ENCODE data around the gene RPS6KA3.

The RPS6KA3 gene

GRCh38 chrX:20218836-20219505 is 47.7 kb downstream of the RPS6KA3 start:
- 79% methylated on average over 9 of the region's 9 CpGs for WGBS
- Histone ChIP-seq H3K9me3 (ENCODE audit: insufficient read depth, low read depth, low read length) (no peaks in the 10 kb centered on the region), H3K4me3 (ENCODE audit: low read length) (no peak overlapping the region)

GRCh38 chrX:20217906-20218305 is 48.8 kb downstream of the RPS6KA3 start:
- H3K4me1 ChIP-seq (ENCODE audit: insufficient read depth, low read length) = peaks cover 13% of the 10 kb centered on the region
- no peak overlapping the region for H3K4me3 ChIP-seq (ENCODE audit: low read length)
- H3K9me3 ChIP-seq (ENCODE audit: insufficient read depth, low read depth, low read length) = no peaks in the 10 kb centered on the region
- WGBS = 69% methylated on average over 2 of the region's 2 CpGs
- H3K9ac ChIP-seq (ENCODE audit: low read depth, low read length) = no peak overlapping the region
- no peaks in the 10 kb centered on the region for H3K27me3 ChIP-seq (ENCODE audit: insufficient read depth, low read length)
- H3K36me3 ChIP-seq (ENCODE audit: insufficient read depth, low read length) = no peaks in the 10 kb centered on the region
- H3K27ac ChIP-seq (ENCODE audit: low read depth, low read length) = no peak overlapping the region

More at GRCh38 chrX:20218836-20219505, 47.7 kb downstream of the RPS6KA3 start:
- H3K27ac ChIP-seq (ENCODE audit: low read depth, low read length) = no peak overlapping the region
- peaks cover 13% of the 10 kb centered on the region for H3K4me1 ChIP-seq (ENCODE audit: insufficient read depth, low read length)
- no peaks in the 10 kb centered on the region for H3K36me3 ChIP-seq (ENCODE audit: insufficient read depth, low read length)
- no peak overlapping the region for H3K9ac ChIP-seq (ENCODE audit: low read depth, low read length)
- no peaks in the 10 kb centered on the region for H3K27me3 ChIP-seq (ENCODE audit: insufficient read depth, low read length)

DNA sequence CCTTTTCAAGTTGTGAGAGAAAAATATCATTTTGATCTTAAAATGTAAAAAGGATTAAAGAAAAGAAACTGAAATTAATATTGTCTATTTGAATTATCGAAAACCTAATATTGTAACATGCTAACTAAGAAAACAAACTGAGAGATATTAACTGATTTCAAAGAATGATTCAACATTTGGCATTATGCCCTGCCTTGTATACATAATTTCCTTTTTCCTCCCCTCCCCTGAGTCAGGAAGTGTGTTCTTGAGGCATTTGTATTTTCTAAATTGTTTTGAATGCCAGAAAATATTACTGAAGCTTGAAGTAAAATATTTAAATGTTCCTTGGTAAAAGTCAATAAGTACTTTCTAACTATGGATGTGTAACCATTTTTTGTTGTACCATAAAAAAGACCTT is 49.4 kb downstream of the RPS6KA3 start:
- Histone ChIP-seq H3K27me3 (ENCODE audit: insufficient read depth, low read length) (no peaks in the 10 kb centered on the region), H3K9ac (ENCODE audit: low read depth, low read length) (no peak overlapping the region), H3K9me3 (ENCODE audit: insufficient read depth, low read depth, low read length) (no peaks in the 10 kb centered on the region), H3K27ac (ENCODE audit: low read depth, low read length) (no peak overlapping the region), H3K36me3 (ENCODE audit: insufficient read depth, low read length) (no peaks in the 10 kb centered on the region), H3K4me1 (ENCODE audit: insufficient read depth, low read length) (peaks cover 13% of the 10 kb centered on the region), H3K4me3 (ENCODE audit: low read length) (no peak overlapping the region)
- no CpG with 5 or more reads among the region's 1 CpG for WGBS

DNA sequence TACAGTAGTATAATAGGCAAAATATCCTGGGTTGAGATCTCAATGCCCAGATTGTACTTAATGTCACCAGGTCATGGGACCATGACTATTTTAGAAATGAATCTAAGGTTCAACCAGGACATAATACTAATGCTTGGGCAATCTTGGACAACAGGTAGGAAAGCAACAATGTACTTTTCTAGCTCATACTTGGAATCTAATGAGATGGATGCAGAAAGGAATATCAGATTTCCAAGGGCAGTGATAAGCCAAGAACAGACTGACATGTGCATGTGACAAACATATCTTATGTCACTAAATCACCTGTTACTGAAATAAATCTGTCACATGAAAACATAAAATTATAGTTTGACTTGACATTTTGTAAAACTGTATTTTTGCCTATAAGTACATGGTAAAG is 51.1 kb downstream of the RPS6KA3 start:
- Histone ChIP-seq H3K4me3 (ENCODE audit: low read length) (no peak overlapping the region), H3K27me3 (ENCODE audit: insufficient read depth, low read length) (no peaks in the 10 kb centered on the region), H3K9me3 (ENCODE audit: insufficient read depth, low read depth, low read length) (no peaks in the 10 kb centered on the region), H3K4me1 (ENCODE audit: insufficient read depth, low read length) (peaks cover 13% of the 10 kb centered on the region), H3K27ac (ENCODE audit: low read depth, low read length) (no peak overlapping the region), H3K36me3 (ENCODE audit: insufficient read depth, low read length) (no peaks in the 10 kb centered on the region), H3K9ac (ENCODE audit: low read depth, low read length) (no peak overlapping the region)

- peaks cover under 1% of the 10 kb centered on the region; the same call in 1 of the 2 replicates for H3K4me1 ChIP-seq (ENCODE audit: insufficient read depth, low read length)
- no peak overlapping the region for H3K4me3 ChIP-seq (ENCODE audit: low read length)
- H3K36me3 ChIP-seq (ENCODE audit: insufficient read depth, low read length) = peaks cover 19% of the 10 kb centered on the region; the same call in 1 of the 2 replicates
- no peaks in the 10 kb centered on the region for H3K27me3 ChIP-seq (ENCODE audit: insufficient read depth, low read length)
- WGBS = 94% methylated on average over 6 of the region's 6 CpGs
- no peak overlapping the region for H3K9ac ChIP-seq (ENCODE audit: low read depth, low read length)
- no peak overlapping the region for H3K27ac ChIP-seq (ENCODE audit: low read depth, low read length)
- no peaks in the 10 kb centered on the region for H3K9me3 ChIP-seq (ENCODE audit: insufficient read depth, low read depth, low read length)
Observed at GRCh38 chrX:20212486-20213089, 54.1 kb downstream of the RPS6KA3 start.

- H3K27me3 ChIP-seq (ENCODE audit: insufficient read depth, low read length) = no peaks in the 10 kb centered on the region
- H3K36me3 ChIP-seq (ENCODE audit: insufficient read depth, low read length) = peaks cover 25% of the 10 kb centered on the region; the same call in 1 of the 2 replicates
- H3K4me3 ChIP-seq (ENCODE audit: low read length) = no peak overlapping the region
- no peaks in the 10 kb centered on the region for H3K4me1 ChIP-seq (ENCODE audit: insufficient read depth, low read length)
- WGBS = 92% methylated on average over 3 of the region's 4 CpGs
- H3K27ac ChIP-seq (ENCODE audit: low read depth, low read length) = no peak overlapping the region
- no peak overlapping the region for H3K9ac ChIP-seq (ENCODE audit: low read depth, low read length)
- H3K9me3 ChIP-seq (ENCODE audit: insufficient read depth, low read depth, low read length) = no peaks in the 10 kb centered on the region
Observed at GRCh38 chrX:20211261-20211786, 55.4 kb downstream of the RPS6KA3 start.

GRCh38 chrX:20205927-20206708 is 60.6 kb downstream of the RPS6KA3 start:
- Histone ChIP-seq H3K9ac (ENCODE audit: low read depth, low read length) (no peak overlapping the region), H3K27me3 (ENCODE audit: insufficient read depth, low read length) (no peaks in the 10 kb centered on the region), H3K36me3 (ENCODE audit: insufficient read depth, low read length) (peaks cover 39% of the 10 kb centered on the region; the same call in 1 of the 2 replicates), H3K27ac (ENCODE audit: low read depth, low read length) (no peak overlapping the region), H3K4me1 (ENCODE audit: insufficient read depth, low read length) (no peaks in the 10 kb centered on the region), H3K4me3 (ENCODE audit: low read length) (no peak overlapping the region), H3K9me3 (ENCODE audit: insufficient read depth, low read depth, low read length) (no peaks in the 10 kb centered on the region)
- WGBS = 91% methylated on average over 3 of the region's 4 CpGs

GRCh38 chrX:20204351-20204750 is 62.4 kb downstream of the RPS6KA3 start:
- H3K36me3 ChIP-seq (ENCODE audit: insufficient read depth, low read length) = peaks cover 38% of the 10 kb centered on the region; the same call in 1 of the 2 replicates
- WGBS = 99% methylated on average over 5 of the region's 6 CpGs
- no peak overlapping the region for H3K4me3 ChIP-seq (ENCODE audit: low read length)
- H3K27ac ChIP-seq (ENCODE audit: low read depth, low read length) = no peak overlapping the region
- H3K27me3 ChIP-seq (ENCODE audit: insufficient read depth, low read length) = no peaks in the 10 kb centered on the region
- no peak overlapping the region for H3K9ac ChIP-seq (ENCODE audit: low read depth, low read length)
- no peaks in the 10 kb centered on the region for H3K9me3 ChIP-seq (ENCODE audit: insufficient read depth, low read depth, low read length)
- H3K4me1 ChIP-seq (ENCODE audit: insufficient read depth, low read length) = no peaks in the 10 kb centered on the region

DNA sequence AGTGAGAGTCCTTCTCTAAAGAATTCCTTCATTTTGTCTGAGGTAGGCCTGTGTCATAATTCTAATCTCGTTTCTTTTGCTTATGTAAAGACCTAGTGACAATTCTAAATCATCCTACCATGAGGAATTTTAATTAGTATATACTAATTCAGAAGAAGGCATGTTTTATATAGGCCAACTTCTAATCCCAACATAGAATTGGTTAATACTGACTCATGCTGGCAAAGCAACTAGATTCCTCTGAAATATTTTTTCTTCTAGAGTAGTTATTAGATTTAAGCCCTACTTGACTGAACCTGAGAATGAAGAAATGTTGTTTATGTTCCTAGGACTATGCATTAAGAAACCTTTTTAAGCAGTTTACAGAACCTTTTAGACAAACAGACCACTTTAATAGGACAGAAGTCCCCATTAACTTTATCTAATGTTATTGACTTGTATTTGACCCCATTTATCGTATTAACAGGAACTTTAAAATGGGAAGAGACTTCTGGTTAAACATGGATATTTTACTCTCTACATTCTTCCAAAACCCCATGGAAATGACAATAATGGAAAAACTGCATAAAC is 69.0 kb downstream of the RPS6KA3 start:
- no CpG with 5 or more reads among the region's 2 CpGs for WGBS
- H3K4me3 ChIP-seq (ENCODE audit: low read length) = no peak overlapping the region
- H3K9ac ChIP-seq (ENCODE audit: low read depth, low read length) = no peak overlapping the region
- no peak overlapping the region for H3K27ac ChIP-seq (ENCODE audit: low read depth, low read length)
- H3K9me3 ChIP-seq (ENCODE audit: insufficient read depth, low read depth, low read length) = no peaks in the 10 kb centered on the region
- H3K36me3 ChIP-seq (ENCODE audit: insufficient read depth, low read length) = peaks cover 19% of the 10 kb centered on the region; the same call in 1 of the 2 replicates
- H3K27me3 ChIP-seq (ENCODE audit: insufficient read depth, low read length) = no peaks in the 10 kb centered on the region
- H3K4me1 ChIP-seq (ENCODE audit: insufficient read depth, low read length) = no peaks in the 10 kb centered on the region

GRCh38 chrX:20189171-20189570 is 77.5 kb downstream of the RPS6KA3 start:
- H3K4me1 ChIP-seq (ENCODE audit: insufficient read depth, low read length) = no peaks in the 10 kb centered on the region
- no peaks in the 10 kb centered on the region for H3K9me3 ChIP-seq (ENCODE audit: insufficient read depth, low read depth, low read length)
- peaks cover 46% of the 10 kb centered on the region for H3K36me3 ChIP-seq (ENCODE audit: insufficient read depth, low read length)
- H3K4me3 ChIP-seq (ENCODE audit: low read length) = no peak overlapping the region
- no peak overlapping the region for H3K9ac ChIP-seq (ENCODE audit: low read depth, low read length)
- no peak overlapping the region for H3K27ac ChIP-seq (ENCODE audit: low read depth, low read length)
- H3K27me3 ChIP-seq (ENCODE audit: insufficient read depth, low read length) = no peaks in the 10 kb centered on the region
